Measurements from ENCODE around the gene SPSB4.

Gene SPSB4

DNA sequence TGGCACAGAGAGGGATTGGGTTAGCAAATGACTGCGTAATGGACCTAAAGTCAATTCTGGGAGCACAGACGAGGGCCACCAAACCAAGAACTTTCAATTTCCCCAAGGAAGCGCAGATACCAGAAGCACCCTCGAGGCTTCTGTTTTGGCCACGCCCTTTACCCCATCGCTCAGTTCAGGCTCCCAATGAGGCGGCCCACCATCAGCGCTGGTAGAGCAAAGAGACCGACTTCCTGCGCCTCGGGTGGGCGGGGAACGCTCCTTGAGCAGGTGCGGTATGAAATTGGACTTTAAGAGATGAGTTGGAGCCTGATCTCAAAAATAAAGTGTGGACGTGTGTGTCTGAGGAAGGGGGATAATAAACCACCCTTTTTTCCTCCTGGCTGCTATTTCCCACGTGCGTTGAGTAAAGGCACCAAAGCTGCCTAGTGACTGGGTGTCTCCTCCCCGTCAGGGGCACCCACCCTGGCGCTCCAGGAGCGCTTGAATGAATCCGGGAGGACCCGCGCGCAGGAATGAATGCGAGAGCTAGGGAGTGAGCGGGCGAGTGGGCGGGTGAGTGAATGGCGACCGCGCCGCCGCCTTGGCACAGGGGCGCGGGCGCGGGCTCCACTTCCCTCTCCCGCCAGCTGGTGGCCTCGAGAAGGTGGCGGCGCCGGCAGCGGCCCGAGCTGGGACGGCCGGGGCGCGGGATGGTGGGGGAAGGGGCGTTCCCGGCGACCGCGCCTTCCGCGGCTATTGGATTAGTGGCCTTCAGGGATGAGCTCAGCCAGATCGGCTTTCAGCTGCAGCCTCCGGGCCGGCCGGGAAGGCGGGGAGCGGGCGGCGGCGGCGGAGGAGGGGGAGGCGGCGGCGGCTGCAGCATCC lies at the start of gene SPSB4:
SPSB4 (plus strand) TSS at position 772 of the 867 bp plus-strand sequence. CDS start 14,758 bp downstream, outside the sequence.
- in situ Hi-C loops (cut with HindIII; ENCODE audit: low sequenced_read_pairs): no loop called here

- in situ Hi-C loops (cut with HindIII; ENCODE audit: low sequenced_read_pairs): no loop called here
Observed at GRCh38 chr3:141006344-141006743, 44.8 kb upstream of the SPSB4 start.

DNA sequence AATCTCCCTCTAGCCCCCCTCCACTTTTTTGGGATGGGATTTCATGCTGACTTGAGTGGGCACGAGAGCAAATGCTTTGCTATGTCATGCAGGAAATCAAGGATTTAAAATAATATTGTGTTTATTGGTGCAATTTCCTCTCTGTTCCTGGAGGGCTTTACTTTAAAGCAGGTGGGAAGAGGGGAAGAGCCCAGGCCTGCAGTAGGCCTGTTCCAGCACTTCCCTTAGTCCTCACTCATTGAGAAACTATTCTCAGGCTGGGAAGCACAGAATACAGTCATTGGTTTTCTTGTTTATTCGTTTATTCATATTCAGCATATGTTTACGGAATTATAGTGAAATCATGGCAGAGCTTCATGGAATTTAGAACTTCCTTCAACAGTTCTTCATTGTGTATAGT lies 41.7 kb upstream of the SPSB4 start:
- in situ Hi-C loops (cut with HindIII; ENCODE audit: low sequenced_read_pairs): no loop called here

GRCh38 chr3:141011232-141011996 lies 39.7 kb upstream of the SPSB4 start:
- in situ Hi-C loops (cut with HindIII; ENCODE audit: low sequenced_read_pairs): no loop called here

GRCh38 chr3:141011997-141012262 lies 39.2 kb upstream of the SPSB4 start:
- in situ Hi-C loops (cut with HindIII; ENCODE audit: low sequenced_read_pairs): no loop called here

GRCh38 chr3:141012571-141012970 lies 38.6 kb upstream of the SPSB4 start:
- in situ Hi-C loops (cut with HindIII; ENCODE audit: low sequenced_read_pairs): no loop called here

GRCh38 chr3:141015481-141015880 lies 35.7 kb upstream of the SPSB4 start:
- in situ Hi-C loops (cut with HindIII; ENCODE audit: low sequenced_read_pairs): loop anchor here (5.0 kb wide), 1 partner anchor 67 kb away; no protein-coding TSS in a partner anchor

GRCh38 chr3:141017366-141018322 lies 33.5 kb upstream of the SPSB4 start:
- in situ Hi-C loops (cut with HindIII; ENCODE audit: low sequenced_read_pairs): loop anchor here (5.0 kb wide), 1 partner anchor 65 kb away; no protein-coding TSS in a partner anchor

DNA sequence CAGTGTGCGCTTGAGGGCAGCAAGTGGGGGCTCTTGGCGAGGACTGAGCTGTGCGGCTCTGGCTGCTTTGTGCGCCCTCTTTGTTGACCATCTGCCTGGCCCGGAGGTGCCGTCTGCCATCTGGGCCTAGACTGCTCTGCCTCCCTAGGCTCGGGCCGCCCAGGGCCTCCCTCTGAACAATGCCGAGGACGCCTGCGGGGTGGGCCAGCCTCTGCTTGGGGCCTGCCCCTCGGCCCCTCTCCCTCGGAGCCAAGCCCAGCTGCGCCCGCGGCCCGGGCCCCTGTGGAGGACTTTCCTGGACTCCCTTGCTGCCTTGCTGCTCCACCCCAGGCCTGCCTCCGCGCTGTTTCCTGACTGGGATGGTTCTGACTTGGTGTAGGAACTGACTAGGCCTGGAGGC lies 31.9 kb upstream of the SPSB4 start:
- in situ Hi-C loops (cut with HindIII; ENCODE audit: low sequenced_read_pairs): loop anchor here (5.0 kb wide), 1 partner anchor 63 kb away; no protein-coding TSS in a partner anchor

- in situ Hi-C loops (cut with HindIII; ENCODE audit: low sequenced_read_pairs): no loop called here
Observed at GRCh38 chr3:141020143-141020830, 30.9 kb upstream of the SPSB4 start.

DNA sequence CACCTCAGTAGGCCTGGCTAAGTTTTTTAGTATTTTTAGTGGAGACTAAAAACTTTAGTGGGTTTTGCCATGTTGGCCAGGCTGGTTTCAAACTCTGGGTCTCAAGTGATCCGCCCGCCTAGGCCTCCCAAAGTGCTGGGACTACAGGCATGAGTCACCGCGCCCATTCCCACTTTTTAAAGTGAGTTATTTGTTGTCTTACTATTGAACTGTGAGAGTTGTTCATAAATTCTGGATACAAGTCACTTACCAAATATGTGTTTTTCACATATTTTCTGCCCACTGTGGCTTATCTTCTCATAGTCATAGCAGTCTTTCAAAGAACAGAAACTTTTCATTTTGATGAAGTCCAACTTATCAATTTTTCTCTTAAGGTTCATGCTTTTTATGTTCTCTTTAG lies 29.9 kb upstream of the SPSB4 start:
- in situ Hi-C loops (cut with HindIII; ENCODE audit: low sequenced_read_pairs): no loop called here

GRCh38 chr3:141030296-141030695 lies 20.9 kb upstream of the SPSB4 start:
- in situ Hi-C loops (cut with HindIII; ENCODE audit: low sequenced_read_pairs): no loop called here

- in situ Hi-C loops (cut with HindIII; ENCODE audit: low sequenced_read_pairs): no loop called here
Observed at GRCh38 chr3:141039589-141039988, 11.6 kb upstream of the SPSB4 start.

- in situ Hi-C loops (cut with HindIII; ENCODE audit: low sequenced_read_pairs): no loop called here
Observed at GRCh38 chr3:141044695-141045641, 6.2 kb upstream of the SPSB4 start.

- in situ Hi-C loops (cut with HindIII; ENCODE audit: low sequenced_read_pairs): no loop called here
Observed at GRCh38 chr3:141045849-141046248, 5.3 kb upstream of the SPSB4 start.

- in situ Hi-C loops (cut with HindIII; ENCODE audit: low sequenced_read_pairs): no loop called here
Observed at GRCh38 chr3:141047168-141047567, 4.0 kb upstream of the SPSB4 start.

- in situ Hi-C loops (cut with HindIII; ENCODE audit: low sequenced_read_pairs): no loop called here
Observed at GRCh38 chr3:141049681-141050080, 1.5 kb upstream of the SPSB4 start.

GRCh38 chr3:141051443-141052200 lies 475 bp downstream of the SPSB4 start:
- in situ Hi-C loops (cut with HindIII; ENCODE audit: low sequenced_read_pairs): no loop called here
